ENCODE results near the gene TMED10. TPM values are rescaled to one million over a fixed set of nuclear protein-coding genes. Genes with fewer than 3 reads are reported as not detected.
A peak's percentile ranks its signal among the peaks of the same experiment; 100 is the strongest.

TMED10 gene
- total and polyA plus RNA-seq, 8 donors: 26.6 to 292 (median 97.4) TPM

- peak in 5 of 7 experiments; percentile 32 to 79 (median 68) for TF ChIP-seq CTCF (IDR thresholded peaks at IDR 0.05)
- TF ChIP-seq POLR2AphosphoS5 (IDR thresholded peaks at IDR 0.05): no peak
- no peaks in the 10 kb centered on the region for H3K4me1 ChIP-seq
- no peaks in the 10 kb centered on the region for H3K9me3 ChIP-seq
- WGBS, 5 donors: 66 to 76% (median 71%) methylated on average over 7 of the region's 7 CpGs
- peak; percentile 37 to 86 for DNase-seq
- no peak overlapping the region for H3K4me3 ChIP-seq
- intact Hi-C loops (cut with DNase I; ENCODE audit: low total_unique reads): loop anchor here (10.0 kb wide), 1 partner anchor 174 kb away; no protein-coding TSS in a partner anchor
- H3K27ac ChIP-seq: no peak overlapping the region
- no peaks in the 10 kb centered on the region for H3K27me3 ChIP-seq
- H3K36me3 ChIP-seq: peaks cover 45 to 100% (median 100%) of the 10 kb centered on the region in 4 donors
Measured at GRCh38 chr14:75088566-75089373, 87.6 kb downstream of the TMED10 start.

DNA sequence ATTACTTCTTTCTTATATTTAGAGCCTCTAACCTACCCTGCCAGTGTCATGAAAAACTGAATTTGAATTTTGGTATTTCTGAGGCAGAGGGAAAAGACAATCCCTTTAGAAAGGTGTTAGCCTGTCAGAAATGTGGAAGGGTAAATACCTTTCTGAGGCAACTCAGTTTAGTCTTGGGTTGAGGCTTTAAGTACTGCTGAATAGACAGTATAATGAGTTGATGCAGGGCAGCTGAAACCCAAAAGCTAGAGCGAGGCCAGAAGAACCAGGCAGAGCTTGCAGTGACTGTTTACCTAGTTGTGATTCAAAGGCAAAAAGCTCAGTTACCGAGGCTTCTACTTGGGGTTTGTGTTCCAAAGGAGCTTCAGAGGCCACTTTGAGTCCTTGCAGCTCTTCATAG, 88.3 kb downstream of the TMED10 start:
- DNase-seq: no peak
- Histone ChIP-seq H3K4me1 (no peaks in the 10 kb centered on the region), H3K4me3 (no peak overlapping the region), H3K27me3 (no peaks in the 10 kb centered on the region), H3K36me3 (peaks cover 46 to 100% (median 100%) of the 10 kb centered on the region in 4 donors), H3K9me3 (no peaks in the 10 kb centered on the region), H3K27ac (no peak overlapping the region)
- intact Hi-C loops (cut with DNase I; ENCODE audit: low total_unique reads): loop anchor here (10.0 kb wide), 1 partner anchor 173 kb away; no protein-coding TSS in a partner anchor
- TF ChIP-seq EP300 (IDR thresholded peaks at IDR 0.05) (no peak), POLR2A (IDR thresholded peaks at IDR 0.05) (no peak), POLR2AphosphoS5 (IDR thresholded peaks at IDR 0.05) (no peak), CTCF (IDR thresholded peaks at IDR 0.05) (no peak)
- 61 to 85% (median 78%) methylated on average over 2 of the region's 2 CpGs for WGBS, 5 donors

DNA sequence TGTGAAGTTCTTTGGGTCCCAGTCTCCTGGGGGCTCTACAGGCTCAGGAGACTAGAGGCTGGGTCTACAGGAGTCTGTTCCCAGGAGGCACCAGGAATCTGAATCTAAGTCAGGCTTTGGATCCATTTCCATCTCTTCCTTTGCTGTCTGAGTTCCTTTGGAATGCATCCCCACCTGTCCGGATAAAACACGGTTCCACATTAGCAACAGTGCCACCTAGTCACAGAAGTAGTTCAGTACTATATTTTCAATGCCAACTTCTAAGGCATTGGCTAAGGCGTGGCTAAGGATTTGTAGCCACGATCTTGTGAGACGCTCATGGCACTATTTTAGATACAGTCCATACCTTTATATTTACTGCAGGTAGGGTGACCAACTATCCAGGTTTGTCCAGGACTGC, 91.9 kb downstream of the TMED10 start:
- peak in 1 of 2 donors; percentile 37 for DNase-seq
- TF ChIP-seq CTCF (IDR thresholded peaks at IDR 0.05): peak in 1 of 7 experiments; percentile 12
- TF ChIP-seq EP300 (IDR thresholded peaks at IDR 0.05): no peak
- Histone ChIP-seq H3K4me3 (no peak overlapping the region), H3K27ac (no peak overlapping the region), H3K27me3 (no peaks in the 10 kb centered on the region), H3K9me3 (no peaks in the 10 kb centered on the region), H3K4me1 (peaks cover 0 to 14% (median 8%) of the 10 kb centered on the region in 4 donors), H3K36me3 (peaks cover 39 to 80% (median 76%) of the 10 kb centered on the region in 4 donors)
- WGBS, 5 donors: 35 to 54% (median 38%) methylated on average over 5 of the region's 5 CpGs
- intact Hi-C loops (cut with DNase I; ENCODE audit: low total_unique reads): loop anchor here (10.0 kb wide), 1 partner anchor 170 kb away; no protein-coding TSS in a partner anchor

DNA sequence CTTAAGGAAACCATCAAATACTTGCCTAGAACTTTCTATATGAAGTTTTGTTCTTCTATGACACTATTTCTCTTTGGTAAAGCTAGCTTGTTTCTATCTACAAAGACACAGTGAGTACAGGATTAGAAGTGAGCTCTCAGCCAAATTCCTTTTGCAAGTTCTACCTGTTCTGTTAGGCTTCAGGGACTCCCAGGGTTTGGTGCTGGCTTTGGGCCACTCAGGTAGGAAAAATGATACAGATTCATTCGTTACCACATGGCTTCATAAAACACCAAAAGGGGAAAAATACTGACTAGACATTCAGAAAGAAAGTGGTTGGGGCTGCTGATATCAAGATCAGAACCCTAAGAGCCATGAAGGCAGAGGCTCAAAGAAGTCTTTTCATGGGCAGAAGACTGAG, 93.1 kb downstream of the TMED10 start:
- TF ChIP-seq POLR2AphosphoS5 (IDR thresholded peaks at IDR 0.05) (no peak), POLR2A (IDR thresholded peaks at IDR 0.05) (no peak), EP300 (IDR thresholded peaks at IDR 0.05) (no peak), CTCF (IDR thresholded peaks at IDR 0.05) (no peak)
- 68 to 85% (median 81%) methylated on average over 1 of the region's 1 CpG for WGBS, 5 donors
- Histone ChIP-seq H3K36me3 (peaks cover 36 to 68% (median 64%) of the 10 kb centered on the region in 4 donors), H3K9me3 (no peaks in the 10 kb centered on the region), H3K27ac (no peak overlapping the region), H3K4me3 (no peak overlapping the region), H3K27me3 (no peaks in the 10 kb centered on the region), H3K4me1 (peaks cover 0 to 14% (median 8%) of the 10 kb centered on the region in 4 donors)
- intact Hi-C loops (cut with DNase I; ENCODE audit: low total_unique reads): loop anchor here (10.0 kb wide), 1 partner anchor 168 kb away; no protein-coding TSS in a partner anchor
- no peak for DNase-seq
